ENCODE results near the gene LMX1A. TPM values are rescaled to one million over a fixed set of nuclear protein-coding genes. Genes with fewer than 3 reads are reported as not detected.

The LMX1A gene
- polyA plus RNA-seq, 1 donor (not counting 4 experiments of a cell fraction or from before 2014, with no cell fraction given), result not detected

DNA sequence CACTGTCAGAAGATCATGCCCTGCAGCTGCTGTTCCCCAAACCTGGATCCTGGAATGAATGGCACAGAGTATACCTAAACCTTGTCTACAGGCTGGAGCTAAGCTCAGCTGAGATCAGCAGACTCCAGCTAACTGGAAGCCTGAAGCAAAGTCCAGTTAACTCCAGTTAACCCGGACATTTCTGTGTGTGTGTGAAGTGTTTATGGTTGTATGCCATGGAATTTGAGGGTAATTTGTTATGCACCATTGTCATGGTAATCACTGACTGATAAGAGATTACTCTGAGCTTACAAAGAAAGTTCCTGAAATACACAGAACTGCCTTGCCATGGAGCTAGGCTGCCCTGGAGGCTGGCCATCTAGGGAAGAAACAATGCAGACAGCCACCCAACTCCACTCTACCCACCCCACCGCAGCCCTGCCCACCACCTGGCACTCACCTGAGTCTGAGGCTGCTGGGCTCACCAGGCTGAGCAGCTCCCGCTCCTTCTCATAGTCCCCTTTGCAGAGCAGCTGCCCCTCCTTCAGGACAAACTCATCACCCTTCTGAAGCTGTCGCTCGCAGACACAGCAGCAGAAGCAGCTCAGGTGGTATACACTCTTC is 107.4 kb downstream of the LMX1A start:
- TF ChIP-seq EZH2 (IDR thresholded peaks at IDR 0.05; ENCODE audit: low read length) (no peak), CTCF (optimal IDR thresholded peaks at IDR 0.05 in 1 of 3, IDR thresholded peaks at IDR 0.05 in 1 of 3, conservative IDR thresholded peaks at IDR 0.05 in 1 of 3; ENCODE audit: extremely low read depth in 1 of 3, insufficient read depth in 2 of 3, low read length in 3 of 3) (no peak)
- Histone ChIP-seq H3K4me3 (ENCODE audit: control insufficient read depth in 2 of 3, extremely low read depth in 1 of 3, insufficient read depth in 2 of 3, low read depth in 1 of 3, low read length in 3 of 3) (no peak overlapping the region), H3K9me1 (ENCODE audit: control insufficient read depth, extremely low read depth, insufficient read depth, low read length) (no peaks in the 10 kb centered on the region), H3K79me2 (ENCODE audit: control insufficient read depth, insufficient read depth, low read length) (no peaks in the 10 kb centered on the region), H3K9ac (ENCODE audit: control insufficient read depth, extremely low read depth, insufficient read depth, low read length) (no peak overlapping the region), H3K27me3 (ENCODE audit: control insufficient read depth, extremely low read depth, insufficient read depth, low read length) (peaks cover 3% of the 10 kb centered on the region), H3K4me1 (ENCODE audit: control insufficient read depth, extremely low read depth, insufficient read depth, low read length) (no peaks in the 10 kb centered on the region), H3K4me2 (ENCODE audit: control insufficient read depth, extremely low read depth, insufficient read depth, low read depth, low read length) (no peak overlapping the region), H4K20me1 (ENCODE audit: control insufficient read depth, extremely low read depth, insufficient read depth, low read length) (no peaks in the 10 kb centered on the region), H3K9me3 (ENCODE audit: control insufficient read depth, low read depth, low read length) (no peaks in the 10 kb centered on the region), H3K27ac (ENCODE audit: control insufficient read depth, insufficient read depth, low read length) (no peak overlapping the region), H2AFZ (ENCODE audit: control insufficient read depth, low read length) (no peak overlapping the region), H3K36me3 (ENCODE audit: control insufficient read depth in 2 of 2, extremely low read depth in 1 of 2, insufficient read depth in 2 of 2, low read length in 2 of 2) (no peaks in the 10 kb centered on the region)
- DNase-seq (ENCODE audit: low read depth, low spot score) (no peak), FAIRE-seq (no peak)
- dilution Hi-C loops (cut with MboI; ENCODE audit: extremely low pct_ligation_motif_present, low sequenced_read_pairs), result no loop called here

- no peaks in the 10 kb centered on the region for H4K20me1 ChIP-seq (ENCODE audit: control insufficient read depth, extremely low read depth, insufficient read depth, low read length)
- H3K9me3 ChIP-seq (ENCODE audit: control insufficient read depth, low read depth, low read length), result no peaks in the 10 kb centered on the region
- H3K36me3 ChIP-seq (ENCODE audit: control insufficient read depth in 2 of 2, extremely low read depth in 1 of 2, insufficient read depth in 2 of 2, low read length in 2 of 2), result no peaks in the 10 kb centered on the region
- no peak overlapping the region for H3K4me3 ChIP-seq (ENCODE audit: control insufficient read depth in 2 of 3, extremely low read depth in 1 of 3, insufficient read depth in 2 of 3, low read depth in 1 of 3, low read length in 3 of 3)
- H3K4me1 ChIP-seq (ENCODE audit: control insufficient read depth, extremely low read depth, insufficient read depth, low read length), result no peaks in the 10 kb centered on the region
- no peak for FAIRE-seq
- no peak overlapping the region for H3K4me2 ChIP-seq (ENCODE audit: control insufficient read depth, extremely low read depth, insufficient read depth, low read depth, low read length)
- no peak for DNase-seq (ENCODE audit: low read depth, low spot score)
- H3K27me3 ChIP-seq (ENCODE audit: control insufficient read depth, extremely low read depth, insufficient read depth, low read length), result peaks cover 13% of the 10 kb centered on the region
- no peak overlapping the region for H3K27ac ChIP-seq (ENCODE audit: control insufficient read depth, insufficient read depth, low read length)
- no peak for TF ChIP-seq CTCF (optimal IDR thresholded peaks at IDR 0.05 in 1 of 3, IDR thresholded peaks at IDR 0.05 in 1 of 3, conservative IDR thresholded peaks at IDR 0.05 in 1 of 3; ENCODE audit: extremely low read depth in 1 of 3, insufficient read depth in 2 of 3, low read length in 3 of 3)
- H3K79me2 ChIP-seq (ENCODE audit: control insufficient read depth, insufficient read depth, low read length), result no peaks in the 10 kb centered on the region
- dilution Hi-C loops (cut with MboI; ENCODE audit: extremely low pct_ligation_motif_present, low sequenced_read_pairs), result no loop called here
- H3K9me1 ChIP-seq (ENCODE audit: control insufficient read depth, extremely low read depth, insufficient read depth, low read length), result no peaks in the 10 kb centered on the region
- no peak overlapping the region for H3K9ac ChIP-seq (ENCODE audit: control insufficient read depth, extremely low read depth, insufficient read depth, low read length)
- no peak overlapping the region for H2AFZ ChIP-seq (ENCODE audit: control insufficient read depth, low read length)
These were observed 114.6 kb downstream of the LMX1A start for GRCh38 chr1:165241952-165242351.

Data from keratinocyte (primary cell).